ENCODE data around the gene SLC39A13. TPM values are rescaled to one million over a fixed set of nuclear protein-coding genes. Genes with fewer than 3 reads are reported as not detected.

The SLC39A13 gene
- 51.9 and 140 TPM in 2 replicates for total RNA-seq

DNA sequence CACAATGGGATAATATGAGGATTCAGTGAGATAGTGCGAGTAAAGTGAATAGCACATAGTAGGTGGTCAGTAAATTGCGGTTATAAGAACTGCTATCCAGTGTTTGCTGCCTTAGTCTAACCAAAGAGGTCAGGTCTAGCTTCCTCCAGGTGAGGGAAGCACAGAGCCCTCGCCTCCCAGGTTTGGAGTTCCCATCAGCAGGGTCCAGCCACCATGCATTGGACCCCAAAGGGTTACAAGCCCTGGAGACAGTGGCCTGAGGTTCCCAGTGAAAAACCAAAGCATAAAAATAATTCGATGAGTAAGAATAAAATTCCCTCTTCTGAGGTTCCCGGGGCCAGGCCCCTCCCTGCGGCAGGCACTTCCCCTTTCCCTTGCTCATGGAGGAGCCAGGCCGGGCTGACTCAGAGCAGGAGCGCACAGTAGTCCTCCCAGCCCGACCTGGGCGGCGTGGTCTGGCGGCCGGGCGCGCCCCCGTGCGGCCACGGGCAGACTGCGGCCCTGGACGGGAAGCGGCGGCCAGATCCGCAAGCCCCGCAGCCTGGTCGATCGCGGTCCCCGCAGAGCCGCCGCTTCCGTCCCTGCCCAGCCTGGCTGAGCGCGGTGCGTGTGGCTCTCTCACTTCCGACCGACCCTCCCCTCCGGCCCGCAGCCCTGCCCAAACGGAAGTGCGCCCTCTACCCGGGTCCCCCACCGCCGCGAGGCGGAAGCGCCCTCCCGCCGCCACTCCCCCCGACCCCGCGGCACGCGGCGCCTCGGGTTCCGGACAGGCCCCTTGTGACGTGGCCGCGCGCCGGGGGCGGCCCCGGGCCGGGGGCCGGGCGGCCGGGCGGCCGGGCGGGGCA, at the start of gene SLC39A13:
Gene SLC39A13 (plus strand): TSS at position 845 of the 845 bp plus-strand sequence. CDS start 1,505 bp downstream, outside the sequence.
- DNase-seq (ENCODE audit: low read depth) = peak; percentile 76

DNA sequence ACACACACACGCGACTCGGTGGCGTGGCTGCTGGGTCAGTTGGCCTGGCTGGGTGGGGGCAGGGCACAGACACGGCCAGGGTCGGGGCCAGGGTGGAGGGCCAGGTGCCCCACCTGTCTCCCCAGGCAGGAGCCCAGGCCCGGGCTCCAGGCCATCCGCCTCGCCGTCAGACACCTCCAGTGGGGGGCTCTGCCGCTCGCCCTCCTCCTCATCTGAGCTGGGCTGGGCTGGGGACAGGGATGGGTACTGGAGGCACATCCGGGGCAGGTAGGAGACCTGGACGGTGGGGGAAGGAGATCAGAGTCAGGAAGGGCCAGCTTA, 49.7 kb upstream of the SLC39A13 start:
- DNase-seq (ENCODE audit: low read depth) = no peak

DNA sequence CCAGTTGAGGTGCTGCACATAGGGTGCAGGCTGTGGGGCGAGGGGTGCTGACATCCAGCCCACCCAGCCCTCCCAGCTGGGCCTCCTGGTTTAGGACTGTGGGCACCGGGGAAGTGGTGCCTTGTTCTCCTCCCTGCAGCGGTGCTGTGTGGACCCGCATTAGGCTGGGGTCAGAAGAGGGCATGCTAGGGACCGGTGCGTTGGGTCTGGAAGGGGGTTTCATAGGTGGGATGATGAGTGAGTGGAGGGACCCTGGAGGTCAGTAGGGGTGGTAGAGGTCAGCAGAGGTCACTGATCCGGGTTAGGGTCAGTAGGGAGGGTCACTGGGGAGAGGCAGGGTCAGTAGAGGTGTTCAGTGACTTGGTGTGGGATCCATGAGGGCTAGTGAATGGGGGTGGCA, 49.2 kb upstream of the SLC39A13 start:
- no peak for DNase-seq (ENCODE audit: low read depth)

DNA sequence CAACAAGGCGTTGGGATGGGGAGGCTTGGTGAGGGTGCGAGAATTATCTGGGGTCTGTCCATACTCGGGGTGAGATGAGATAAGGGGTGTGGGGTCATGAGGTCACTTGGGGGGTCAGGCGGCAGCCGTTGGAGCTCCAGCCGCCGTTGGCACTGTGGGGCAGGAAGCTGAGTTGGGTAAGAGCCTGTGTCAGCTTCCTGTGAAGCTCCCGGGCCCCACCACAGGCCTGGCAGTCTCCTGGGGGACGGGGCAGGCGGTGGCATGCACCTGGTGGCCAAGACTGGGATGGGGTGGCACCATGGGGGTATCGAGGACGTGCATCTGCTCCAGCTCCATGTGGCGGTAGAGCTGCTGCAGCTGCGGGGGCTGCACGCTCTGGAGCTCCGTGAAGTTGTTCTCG, 48.8 kb upstream of the SLC39A13 start:
- no peak for DNase-seq (ENCODE audit: low read depth)

DNA sequence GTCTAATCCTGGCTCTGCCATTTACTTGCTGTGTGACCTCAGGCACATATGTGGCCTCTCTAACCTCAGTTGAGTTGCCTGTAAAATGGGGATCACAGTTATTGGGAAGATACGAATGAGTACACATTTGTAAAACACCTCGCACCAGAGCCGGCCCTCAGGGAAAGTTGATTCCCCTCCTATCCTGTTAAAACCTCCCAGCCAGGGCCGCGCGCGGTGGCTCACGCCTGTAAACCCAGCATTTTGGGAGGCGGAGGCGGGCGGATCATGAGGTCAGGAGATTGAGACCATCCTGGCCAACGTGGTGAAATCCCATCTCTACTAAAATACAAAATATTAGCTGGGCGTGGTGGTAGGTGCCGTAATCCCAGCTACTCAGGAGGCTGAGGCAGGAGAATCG, 48.0 kb upstream of the SLC39A13 start:
- no peak for DNase-seq (ENCODE audit: low read depth)

DNA sequence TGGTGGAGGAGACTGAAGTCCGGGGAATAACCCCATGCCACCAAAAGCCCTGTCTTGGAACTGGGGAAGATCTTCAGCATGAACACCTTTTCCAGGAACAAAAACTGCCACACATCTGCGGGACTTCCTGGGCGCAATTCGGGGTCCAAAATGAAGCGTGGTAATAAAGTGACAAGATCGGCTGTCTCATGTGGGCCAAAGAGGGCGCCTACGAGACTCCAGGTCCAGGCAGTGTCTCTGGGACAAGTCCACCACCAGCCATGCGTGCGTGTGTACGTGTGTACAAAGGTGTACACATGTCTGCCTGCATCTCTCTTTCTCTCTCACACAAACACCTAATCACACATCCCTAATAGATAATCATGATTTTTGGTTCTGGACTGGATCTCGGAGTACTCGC, 47.0 kb upstream of the SLC39A13 start:
- no peak for DNase-seq (ENCODE audit: low read depth)

DNA sequence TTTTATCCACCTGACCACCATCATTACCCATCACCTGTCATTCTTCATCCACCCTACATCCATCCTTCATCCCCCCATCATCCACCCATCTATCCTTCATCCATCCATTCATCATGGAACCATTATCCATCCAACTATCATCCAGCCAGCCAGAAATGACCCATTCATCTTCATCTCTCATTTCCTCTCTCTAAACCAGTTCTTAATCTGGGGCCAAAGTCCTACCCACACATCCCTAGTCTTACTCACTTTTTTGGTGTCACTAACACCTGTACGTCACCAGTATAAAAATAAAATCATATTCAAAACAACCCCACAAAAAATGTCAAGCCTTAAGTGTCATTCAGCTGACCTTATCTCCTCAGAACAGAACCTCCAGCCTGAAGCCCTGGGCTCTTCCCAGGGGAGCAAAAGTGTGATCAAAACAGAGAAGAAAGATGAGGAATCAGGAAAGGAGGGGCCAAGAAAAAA, 42.3 kb upstream of the SLC39A13 start:
- no peak for DNase-seq (ENCODE audit: low read depth)

DNA sequence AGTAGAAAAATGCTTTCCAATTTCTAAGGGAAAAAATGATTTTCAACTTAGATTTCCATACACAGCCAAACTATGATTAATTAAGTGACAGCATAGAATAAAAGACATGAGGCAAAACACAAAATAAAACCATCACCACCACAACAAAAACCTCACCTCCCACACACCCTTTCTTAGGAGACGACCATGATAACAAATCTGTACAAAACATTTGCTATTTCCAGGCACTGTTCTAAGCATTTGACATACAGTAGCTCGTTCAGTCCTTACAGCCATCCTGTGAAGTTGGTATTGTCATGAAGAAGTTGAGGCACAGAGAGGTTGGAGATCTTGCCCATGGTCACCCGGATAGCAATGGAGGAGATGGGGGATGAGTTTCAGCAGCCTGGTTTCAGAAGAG, 38.7 kb upstream of the SLC39A13 start:
- DNase-seq (ENCODE audit: low read depth) = no peak

DNA sequence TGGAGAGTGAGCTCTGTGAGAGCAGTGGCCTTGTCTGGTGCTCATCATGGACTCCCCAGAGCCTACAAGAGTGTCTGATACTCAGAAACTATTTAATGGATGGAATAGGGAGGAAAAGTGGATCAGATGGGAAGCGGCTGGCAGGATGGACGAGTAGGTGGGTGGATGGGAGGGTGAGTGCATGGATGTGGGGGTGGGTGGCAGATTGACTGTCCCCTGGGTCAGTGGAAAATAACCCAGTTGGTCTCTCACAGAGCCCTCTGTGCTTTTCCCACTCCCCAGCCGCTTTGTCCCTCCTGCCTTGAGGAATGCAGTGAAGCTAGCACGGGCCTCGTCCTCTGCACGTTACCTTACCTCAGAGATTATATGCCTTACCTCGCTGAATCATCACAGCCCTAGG, 36.0 kb upstream of the SLC39A13 start:
- DNase-seq (ENCODE audit: low read depth) = no peak

DNA sequence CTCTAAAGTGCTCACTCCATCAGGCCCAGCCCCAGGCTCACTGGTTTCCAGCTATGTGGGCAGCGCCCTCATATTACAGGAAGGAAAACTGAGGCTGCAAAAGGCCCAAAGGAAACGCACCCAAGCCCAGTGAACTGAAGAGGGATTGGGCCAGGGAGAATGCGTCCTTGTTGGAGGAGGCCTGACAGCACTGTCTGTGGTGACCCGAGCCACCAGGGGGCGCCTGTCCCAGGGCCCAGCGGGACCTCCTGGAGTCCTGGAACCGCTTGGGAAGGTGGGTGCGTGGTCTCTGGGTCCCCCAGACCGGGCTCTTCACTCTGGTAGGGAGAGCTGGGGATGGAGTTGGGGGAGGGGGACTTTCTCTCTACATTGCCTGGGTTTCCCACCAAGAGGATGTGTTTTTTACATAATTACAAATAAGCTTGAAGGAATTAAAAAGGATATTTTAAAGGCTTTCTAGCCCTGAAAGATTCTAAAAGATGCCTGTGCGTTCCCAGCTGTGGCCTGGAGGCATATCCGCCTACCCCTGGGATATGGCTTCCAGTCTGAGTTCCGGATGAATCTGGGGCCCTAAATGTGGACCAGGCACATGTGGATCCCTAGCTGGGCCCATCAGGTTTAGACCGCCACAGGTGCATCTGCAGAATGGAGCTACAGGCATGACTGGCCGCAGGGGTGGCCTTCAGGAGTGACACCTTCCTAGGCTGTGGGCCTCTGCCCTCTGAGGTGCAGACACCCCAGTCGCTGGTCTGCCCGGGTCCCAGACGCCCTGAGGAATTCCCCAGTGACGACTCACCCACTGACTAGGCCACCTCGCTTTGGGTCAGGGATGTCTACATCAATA, 34.3 kb upstream of the SLC39A13 start:
- DNase-seq (ENCODE audit: low read depth) = peak; percentile 34

DNA sequence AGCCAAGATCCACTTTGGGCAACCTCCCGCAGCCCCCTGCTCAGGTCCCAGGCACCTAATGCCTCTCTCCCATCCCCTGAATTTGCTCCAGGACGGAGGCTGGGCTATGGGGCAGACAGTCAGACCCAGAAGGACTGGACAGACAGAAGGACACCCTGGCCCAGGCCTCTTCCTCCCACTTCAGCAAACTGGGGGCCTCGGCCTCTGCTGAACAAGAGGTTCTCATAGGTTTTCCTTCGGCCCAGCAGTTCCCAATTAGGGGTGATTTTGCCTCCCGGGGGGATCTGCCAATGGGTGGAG, 33.7 kb upstream of the SLC39A13 start:
- DNase-seq (ENCODE audit: low read depth) = no peak

DNA sequence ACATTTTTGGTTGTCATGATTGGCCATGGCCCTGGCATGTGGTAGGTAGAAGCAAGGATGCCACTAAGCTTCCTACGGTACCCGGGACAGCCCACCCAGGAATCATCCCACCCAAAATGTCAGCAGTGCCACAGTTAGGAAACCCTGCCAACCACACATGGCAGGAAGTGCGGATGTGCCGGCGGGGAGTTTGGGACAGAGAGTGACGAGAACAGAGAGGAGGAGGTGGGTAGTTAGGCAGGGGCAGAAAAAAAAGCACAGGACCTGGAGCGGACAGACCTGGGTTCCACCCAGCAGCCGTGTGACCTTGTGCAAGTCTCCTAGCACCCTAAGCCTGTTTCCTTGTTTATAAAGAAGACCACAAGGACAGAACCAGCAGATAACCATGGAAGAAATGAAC, 33.4 kb upstream of the SLC39A13 start:
- DNase-seq (ENCODE audit: low read depth) = no peak

DNA sequence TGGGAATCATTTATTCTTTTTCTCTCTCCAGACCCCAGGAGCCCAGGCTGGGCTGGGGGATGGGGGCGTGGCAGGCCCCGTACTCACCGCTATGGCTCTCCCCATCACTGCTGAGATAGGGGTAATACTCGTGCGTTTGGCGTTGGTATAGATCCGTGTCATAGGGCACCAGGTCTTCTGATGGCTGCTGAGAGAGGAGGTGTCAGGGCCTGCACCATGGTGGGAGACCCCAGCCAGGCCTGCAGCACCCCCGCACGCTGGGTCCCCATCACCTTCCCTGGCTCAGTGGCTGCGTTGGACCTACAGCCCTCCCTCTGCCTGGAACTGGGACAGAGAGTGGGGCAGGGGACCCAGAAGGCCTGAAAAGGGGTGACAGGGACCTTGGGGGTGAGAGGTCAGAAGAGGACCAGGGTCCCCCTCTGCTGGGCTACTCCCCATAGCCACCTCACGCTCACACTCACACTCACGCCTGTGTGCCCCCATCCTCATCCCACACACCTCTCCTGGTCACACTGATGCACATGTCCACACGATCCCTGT, 32.8 kb upstream of the SLC39A13 start:
- DNase-seq (ENCODE audit: low read depth) = no peak

DNA sequence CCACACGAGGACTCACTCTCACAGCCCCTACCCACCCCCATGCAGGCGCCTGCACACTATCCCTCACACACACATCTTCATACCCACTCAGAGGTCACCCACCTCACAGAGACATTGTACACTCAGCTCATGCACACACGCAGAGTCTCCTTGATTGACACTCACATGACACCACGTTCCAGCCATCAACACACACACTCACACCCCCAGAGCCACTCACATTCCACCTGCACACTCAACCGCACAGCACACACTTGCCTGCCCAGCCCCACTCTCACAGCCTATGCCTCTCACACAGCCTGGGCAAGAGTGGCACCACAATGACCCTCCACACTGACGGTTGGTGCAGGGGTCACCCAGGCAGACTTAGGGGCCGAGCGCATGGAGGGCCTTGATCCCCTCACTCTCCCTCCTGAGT, 32.3 kb upstream of the SLC39A13 start:
- peak; percentile 44 for DNase-seq (ENCODE audit: low read depth)

DNA sequence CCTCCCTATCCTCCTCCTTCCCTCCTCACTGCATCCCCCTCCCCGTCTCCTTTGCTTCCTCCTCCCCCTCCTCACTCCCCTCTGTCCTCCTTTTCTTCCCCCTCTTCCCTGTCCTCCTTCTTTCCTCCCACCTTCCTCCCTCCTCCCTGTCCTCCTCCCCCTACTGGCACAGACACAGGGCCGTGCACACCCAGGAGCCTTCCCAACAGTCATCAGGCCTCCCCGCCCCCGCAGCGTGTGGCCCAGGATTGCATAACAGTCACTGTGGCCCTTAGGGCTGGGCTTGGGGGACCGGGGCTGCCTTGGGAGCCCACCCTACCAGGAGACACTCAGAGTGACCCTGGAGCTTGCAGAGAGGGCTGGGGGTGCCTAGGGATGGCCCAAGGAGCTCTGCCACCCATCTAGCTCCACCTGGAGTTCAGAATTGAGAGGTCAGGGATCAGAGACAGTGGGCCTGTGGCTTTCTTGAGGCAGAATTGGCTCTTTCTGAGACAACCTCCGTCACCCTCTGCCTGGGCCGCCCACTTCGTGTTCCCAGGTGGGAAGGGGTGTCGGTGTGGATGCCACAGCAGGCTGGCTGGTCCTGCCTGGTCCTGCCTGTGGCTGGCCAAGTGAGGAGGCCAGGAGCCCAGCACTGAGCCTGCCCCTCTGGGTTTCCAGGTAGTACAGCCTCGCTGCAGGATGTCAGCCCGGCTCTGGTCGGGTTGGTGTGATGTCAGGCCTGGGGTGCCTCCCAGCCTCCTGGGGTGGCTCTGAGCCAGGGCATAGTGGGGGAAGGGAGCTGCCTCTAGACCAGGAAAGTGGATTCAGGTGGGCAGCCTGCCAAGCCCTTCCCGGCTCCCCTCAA, 31.6 kb upstream of the SLC39A13 start:
- no peak for DNase-seq (ENCODE audit: low read depth)

DNA sequence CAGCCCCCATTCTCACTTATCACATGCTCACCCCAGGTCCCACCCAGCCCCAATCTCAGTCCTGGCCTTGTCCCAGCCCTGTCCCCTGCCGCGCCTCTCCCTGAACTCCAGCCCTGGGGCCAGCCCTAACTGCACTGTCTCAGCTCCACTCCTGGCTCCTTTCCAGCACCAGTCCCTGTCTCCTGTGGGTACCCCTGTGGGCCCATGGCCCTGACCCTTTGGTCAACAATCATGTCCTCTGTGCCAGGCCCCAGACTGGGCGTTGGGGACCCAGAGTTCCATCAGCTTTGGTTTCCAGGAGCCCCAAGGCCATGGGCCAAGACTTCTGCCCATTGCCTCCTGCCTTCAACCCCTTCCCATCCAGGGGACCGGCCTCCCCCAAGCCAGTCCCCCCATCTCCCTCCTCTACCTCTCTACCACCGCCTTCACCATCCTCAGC, 30.8 kb upstream of the SLC39A13 start:
- DNase-seq (ENCODE audit: low read depth) = no peak

DNA sequence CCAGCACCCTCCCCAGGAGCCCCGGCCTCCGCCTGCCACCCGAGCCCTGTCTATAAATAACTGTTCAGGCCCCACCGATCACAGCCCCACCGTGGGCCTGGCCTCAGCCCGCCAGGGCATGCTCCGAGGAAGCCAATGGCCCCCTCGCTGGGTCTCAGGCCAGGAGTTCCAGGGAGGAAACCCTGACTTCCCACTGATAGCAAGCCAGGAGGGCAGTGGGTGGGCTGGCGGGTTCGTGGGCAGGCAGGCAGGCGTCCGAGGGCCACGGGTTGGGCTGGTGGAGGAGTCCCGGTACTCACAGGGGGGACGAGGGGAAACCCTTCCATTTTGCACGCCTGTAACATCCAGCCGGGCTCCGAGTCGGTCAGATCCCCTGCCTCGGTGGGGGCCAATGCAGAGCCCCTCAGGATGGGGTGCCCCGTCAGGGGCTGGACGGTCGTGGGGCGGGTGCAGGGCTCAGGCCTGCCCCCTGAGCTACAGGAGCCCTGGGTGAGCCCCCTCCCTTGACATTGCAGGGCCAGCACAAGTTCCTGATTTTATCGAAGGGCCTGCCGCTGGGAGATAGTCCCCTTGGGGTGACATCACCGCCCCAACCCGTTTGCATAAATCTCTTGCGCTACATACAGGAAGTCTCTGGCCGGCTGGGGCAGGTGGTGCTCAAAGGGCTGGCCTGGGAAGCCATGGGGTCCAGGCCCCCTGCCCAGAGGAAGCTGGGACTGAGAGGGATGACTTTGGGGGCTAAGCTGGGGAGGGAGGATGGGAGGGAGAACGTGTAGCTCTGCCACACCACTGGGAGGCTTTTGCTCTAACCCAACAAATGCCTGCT, 30.2 kb upstream of the SLC39A13 start, which contains the start of gene SPI1:
Gene SPI1 (minus strand): TSS at position 538 of the 826 bp plus-strand sequence. CDS start 194 bp downstream, at position 344.
- no peak for DNase-seq (ENCODE audit: low read depth)

DNA sequence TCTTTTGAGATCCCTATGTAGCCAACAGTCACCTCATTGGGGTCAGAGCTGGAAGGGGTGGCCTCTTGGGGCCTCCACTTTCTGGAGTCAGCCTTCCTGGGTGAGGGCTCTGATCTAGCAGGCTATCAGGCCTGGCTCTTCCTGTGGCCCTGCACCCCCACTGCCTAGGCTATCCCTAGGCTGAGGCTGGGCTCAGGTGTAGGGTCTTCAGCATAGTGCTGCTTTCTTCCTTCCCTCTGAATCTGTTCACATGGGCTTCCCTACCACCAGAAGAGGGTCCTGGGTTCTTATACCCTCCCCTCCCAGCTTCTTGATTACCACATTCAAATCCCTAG, 29.6 kb upstream of the SLC39A13 start:
- DNase-seq (ENCODE audit: low read depth) = no peak

DNA sequence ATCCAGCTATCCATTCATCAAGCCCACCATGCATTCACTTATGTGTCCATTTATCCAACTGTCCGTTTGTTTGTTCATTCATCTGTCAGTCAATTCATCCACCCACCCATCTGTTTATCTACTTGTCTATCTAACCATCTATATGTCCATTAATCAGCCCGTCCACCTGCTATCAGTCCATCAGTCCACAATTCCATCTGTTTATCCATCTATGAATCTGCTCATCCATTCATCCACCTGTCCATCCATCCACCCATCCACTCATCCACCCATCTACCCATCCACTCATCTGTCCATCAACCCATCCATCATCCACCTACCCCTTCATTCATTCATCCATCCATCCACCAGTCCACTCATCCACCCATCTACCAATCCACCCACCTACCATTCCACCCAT, 29.1 kb upstream of the SLC39A13 start:
- DNase-seq (ENCODE audit: low read depth) = no peak

DNA sequence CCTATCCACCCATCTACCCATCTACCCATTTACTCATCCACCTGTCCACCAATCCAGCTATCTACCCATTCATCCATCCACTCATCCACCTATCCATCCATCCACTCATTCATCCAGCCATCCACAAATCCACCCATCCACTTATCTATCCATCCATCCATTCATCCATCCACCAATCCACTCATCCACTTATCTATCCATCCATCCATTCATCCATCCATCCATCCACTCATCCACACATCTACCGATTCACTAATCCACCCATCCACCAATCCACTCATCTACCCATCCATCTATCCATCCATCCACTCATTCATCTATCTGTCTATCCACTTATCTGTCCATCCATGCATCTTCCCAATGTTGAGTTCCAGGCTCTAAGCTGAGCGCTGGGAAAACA, 28.3 kb upstream of the SLC39A13 start:
- no peak for DNase-seq (ENCODE audit: low read depth)

DNA sequence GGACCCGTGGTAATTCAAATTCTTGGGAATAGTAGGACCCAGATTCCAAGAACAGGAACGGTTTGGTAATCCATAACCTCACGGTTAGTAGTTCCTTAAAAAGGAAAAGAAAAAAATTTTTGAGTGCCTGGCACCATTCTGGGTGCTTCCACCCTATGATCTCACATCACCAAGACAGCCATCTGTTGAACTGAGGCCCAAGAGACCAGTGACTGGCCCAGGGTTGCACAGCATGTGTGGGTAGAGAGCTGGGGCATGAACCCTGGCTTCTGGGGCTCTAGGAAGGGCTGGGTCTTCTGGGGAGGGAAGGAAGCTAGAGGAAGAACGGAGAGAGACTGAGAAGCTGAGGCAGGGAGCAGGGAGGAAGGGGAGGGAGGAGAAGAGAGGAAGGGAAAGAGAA, 25.3 kb upstream of the SLC39A13 start:
- DNase-seq (ENCODE audit: low read depth) = no peak

Measured in renal cortical epithelial cell (primary cell).